Neural progenitor cell (in vitro differentiated cells): ENCODE measurements around the gene TOP2A. TPM values are rescaled to one million over a fixed set of nuclear protein-coding genes. Genes with fewer than 3 reads are reported as not detected.
"Not testable (repeated sequence)": the region's sequence is repeated elsewhere in the genome, so short reads cannot be mapped to it uniquely, and the experiment has no call there.

Experiments used
- DNase-seq: peaks from one replicate; pipeline ENCODE4 v3.0.0-alpha.2; 2016; ENCODE audit warnings: low spot score
- H2AFZ ChIP-seq: fragments of 200-600 bp; sonication (generic); replicated peaks from 2 replicates; pipeline ENCODE4 v1.6.1; 2016; ENCODE audit warnings: antibody characterized with exemption
- H3F3A ChIP-seq: fragments of 200-600 bp; sonication (generic); 2 replicates; pipeline ENCODE4 v1.6.1; 2016; ENCODE audit warnings: antibody characterized with exemption, low read depth
- H3K27ac ChIP-seq: fragments of 200-600 bp; sonication (generic); 2 replicates; pipeline ENCODE4 v1.5.1; 2016; ENCODE audit warnings: mild to moderate bottlenecking
- H3K27me3 ChIP-seq: fragments of 200-600 bp; sonication (generic); 2 replicates; pipeline ENCODE4 v1.6.1; 2016; ENCODE audit warnings: mild to moderate bottlenecking, moderate library complexity
- H3K36me3 ChIP-seq: fragments of 200-600 bp; sonication (generic); 2 replicates; pipeline ENCODE4 v1.5.1; 2016
- H3K4me1 ChIP-seq: fragments of 200-600 bp; sonication (generic); 2 replicates; pipeline ENCODE4 v1.6.1; 2016; ENCODE audit warnings: mixed run types
- H3K4me2 ChIP-seq: fragments of 200-600 bp; sonication (generic); 2 replicates; pipeline ENCODE4 v1.6.1; 2016
- H3K4me3 ChIP-seq: fragments of 200-600 bp; sonication (generic); 2 replicates; pipeline ENCODE4 v1.5.1; 2016
- H3K79me2 ChIP-seq: fragments of 200-600 bp; sonication (generic); 2 replicates; pipeline ENCODE4 v1.6.1; 2016; ENCODE audit warnings: low read depth
- H3K9ac ChIP-seq: fragments of 200-600 bp; sonication (generic); 2 replicates; pipeline ENCODE4 v1.6.1; 2016
- H3K9me3 ChIP-seq: fragments of 200-600 bp; sonication (generic); 2 replicates; pipeline ENCODE4 v1.5.1; 2016; ENCODE audit warnings: low read depth
- H4K20me1 ChIP-seq: fragments of 200-600 bp; sonication (generic); 2 replicates; pipeline ENCODE4 v1.6.1; 2016; ENCODE audit warnings: low read depth
- H3K27ac Mint-ChIP-seq: 3 replicates; pipeline ENCODE4 v1.8.0; 2021; ENCODE audit warnings: mixed read lengths
- H3K27me3 Mint-ChIP-seq: 2 replicates; pipeline ENCODE4 v1.8.0; 2022; ENCODE audit warnings: low read depth, mild to moderate bottlenecking, inconsistent platforms, moderate library complexity, mixed read lengths; ENCODE audit not compliant: insufficient read depth
- H3K36me3 Mint-ChIP-seq: 3 replicates; pipeline ENCODE4 v1.8.0; 2021; ENCODE audit warnings: mixed read lengths
- H3K4me1 Mint-ChIP-seq: 3 replicates; pipeline ENCODE4 v1.8.0; 2021; ENCODE audit warnings: mixed read lengths
- H3K4me3 Mint-ChIP-seq: 3 replicates; pipeline ENCODE4 v1.8.0; 2021; ENCODE audit warnings: mild to moderate bottlenecking, moderate library complexity, mixed read lengths
- H3K9me3 Mint-ChIP-seq: 3 replicates; pipeline ENCODE4 v1.8.0; 2020; ENCODE audit warnings: mixed read lengths
- EZH2 ChIP-seq: fragments of 200-600 bp; sonication (generic); IDR thresholded peaks from 2 replicates; pipeline ENCODE4 v1.6.1; 2017; ENCODE audit warnings: antibody characterized with exemption, mild to moderate bottlenecking, moderate library complexity
- EZH2phosphoT487 ChIP-seq: fragments of 200-600 bp; sonication (generic); IDR thresholded peaks from 2 replicates; pipeline ENCODE4 v1.6.1; 2017; ENCODE audit warnings: antibody characterized with exemption
- total RNA-seq: library from RNA; depleted of rRNA; stranded (reverse); fragments of >200 nt; gene quantifications from 2 replicates; pipeline ENCODE4 v1.2.3, GENCODE V29; 2015; ENCODE audit warnings: low replicate concordance
- TF ChIP-seq, protein P1 (sequence below): fragments of 200-600 bp; sonication (generic); IDR thresholded peaks from 2 replicates; pipeline ENCODE4 v1.5.1; 2017; ENCODE audit warnings: antibody characterized with exemption, mild to moderate bottlenecking

The TOP2A gene
- total RNA-seq, 1 donor from 2014 or later: 968 TPM

DNA sequence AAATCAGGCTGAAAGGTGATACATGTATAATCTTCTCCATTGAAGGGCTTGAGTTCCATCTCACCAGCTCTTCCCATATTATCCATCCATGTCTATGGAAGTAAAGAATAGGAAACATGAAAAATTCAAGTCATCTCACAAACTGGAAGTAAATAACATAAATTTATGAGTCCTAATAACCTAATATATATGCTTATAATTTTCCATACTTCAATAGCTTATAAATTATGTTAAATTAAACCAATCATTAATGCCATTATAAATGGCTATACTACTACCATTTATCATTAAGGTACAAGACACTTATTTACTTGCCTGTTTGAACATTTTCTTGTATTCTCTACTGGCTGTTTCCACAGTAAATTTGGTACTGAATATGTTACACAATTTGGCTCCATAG, 4.8 kb downstream of the TOP2A start:
- H3K4me3 Mint-ChIP-seq: no peak overlapping the region
- TF ChIP-seq EZH2: no peak
- no peak for TF ChIP-seq EZH2phosphoT487
- no peak for DNase-seq
- no peaks in the 10 kb centered on the region for H3K9me3 Mint-ChIP-seq
- Histone ChIP-seq H3K9ac (no peak overlapping the region), H3K4me1 (peaks cover 22% of the 10 kb centered on the region), H3K4me3 (no peak overlapping the region), H2AFZ (no peak overlapping the region), H3F3A (peaks cover 75% of the 10 kb centered on the region), H3K4me2 (no peak overlapping the region), H3K27me3 (no peaks in the 10 kb centered on the region), H3K79me2 (peaks cover 57% of the 10 kb centered on the region), H3K36me3 (peaks cover 55% of the 10 kb centered on the region), H4K20me1 (peaks cover 61% of the 10 kb centered on the region), H3K9me3 (no peaks in the 10 kb centered on the region), H3K27ac (no peak overlapping the region)
- peaks cover 10% of the 10 kb centered on the region for H3K27me3 Mint-ChIP-seq
- no peak overlapping the region for H3K27ac Mint-ChIP-seq
- peaks cover 20% of the 10 kb centered on the region for H3K4me1 Mint-ChIP-seq
- peaks cover 35% of the 10 kb centered on the region for H3K36me3 Mint-ChIP-seq

DNA sequence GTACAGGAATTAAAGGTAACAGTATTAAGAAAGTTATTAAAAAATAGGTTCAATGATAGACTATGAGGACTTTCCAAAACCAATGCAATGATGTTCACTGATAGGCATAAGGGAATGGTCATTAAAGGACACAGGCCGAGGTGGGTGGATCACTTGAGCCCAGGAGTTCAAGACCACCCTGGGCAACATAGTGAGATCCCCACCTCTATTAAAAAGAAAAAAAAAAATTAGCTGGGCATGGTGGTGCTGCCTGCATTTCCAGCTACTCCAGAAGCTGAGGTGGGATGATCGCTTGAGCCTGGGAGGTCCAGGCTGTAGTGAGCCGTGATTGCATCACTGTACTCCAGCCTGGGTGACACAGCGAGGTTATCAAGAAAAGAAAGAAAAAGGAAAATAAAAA, 5.9 kb downstream of the TOP2A start:
- H3K27me3 Mint-ChIP-seq: peaks cover 9% of the 10 kb centered on the region
- DNase-seq: no peak
- H3K4me3 ChIP-seq: no peak overlapping the region
- no peak overlapping the region for H2AFZ ChIP-seq
- H3K27me3 ChIP-seq: no peaks in the 10 kb centered on the region
- no peaks in the 10 kb centered on the region for H3K9me3 ChIP-seq
- H3K36me3 Mint-ChIP-seq: peaks cover 40% of the 10 kb centered on the region
- TF ChIP-seq EZH2phosphoT487: no peak
- TF ChIP-seq, protein P1, sequence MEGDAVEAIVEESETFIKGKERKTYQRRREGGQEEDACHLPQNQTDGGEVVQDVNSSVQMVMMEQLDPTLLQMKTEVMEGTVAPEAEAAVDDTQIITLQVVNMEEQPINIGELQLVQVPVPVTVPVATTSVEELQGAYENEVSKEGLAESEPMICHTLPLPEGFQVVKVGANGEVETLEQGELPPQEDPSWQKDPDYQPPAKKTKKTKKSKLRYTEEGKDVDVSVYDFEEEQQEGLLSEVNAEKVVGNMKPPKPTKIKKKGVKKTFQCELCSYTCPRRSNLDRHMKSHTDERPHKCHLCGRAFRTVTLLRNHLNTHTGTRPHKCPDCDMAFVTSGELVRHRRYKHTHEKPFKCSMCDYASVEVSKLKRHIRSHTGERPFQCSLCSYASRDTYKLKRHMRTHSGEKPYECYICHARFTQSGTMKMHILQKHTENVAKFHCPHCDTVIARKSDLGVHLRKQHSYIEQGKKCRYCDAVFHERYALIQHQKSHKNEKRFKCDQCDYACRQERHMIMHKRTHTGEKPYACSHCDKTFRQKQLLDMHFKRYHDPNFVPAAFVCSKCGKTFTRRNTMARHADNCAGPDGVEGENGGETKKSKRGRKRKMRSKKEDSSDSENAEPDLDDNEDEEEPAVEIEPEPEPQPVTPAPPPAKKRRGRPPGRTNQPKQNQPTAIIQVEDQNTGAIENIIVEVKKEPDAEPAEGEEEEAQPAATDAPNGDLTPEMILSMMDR: no peak
- no peak for TF ChIP-seq EZH2
- H3K79me2 ChIP-seq: peaks cover 48% of the 10 kb centered on the region
- H3K4me3 Mint-ChIP-seq: no peak overlapping the region
- H3F3A ChIP-seq: peaks cover 79% of the 10 kb centered on the region
- H3K27ac ChIP-seq: peak overlapping the region; percentile 42
- H3K27ac Mint-ChIP-seq: no peak overlapping the region
- H3K36me3 ChIP-seq: peaks cover 66% of the 10 kb centered on the region
- H3K4me1 Mint-ChIP-seq: peaks cover 16% of the 10 kb centered on the region
- H3K9ac ChIP-seq: no peak overlapping the region
- H3K9me3 Mint-ChIP-seq: no peaks in the 10 kb centered on the region
- H4K20me1 ChIP-seq: peaks cover 68% of the 10 kb centered on the region
- H3K4me1 ChIP-seq: peaks cover 22% of the 10 kb centered on the region
- H3K4me2 ChIP-seq: no peak overlapping the region

DNA sequence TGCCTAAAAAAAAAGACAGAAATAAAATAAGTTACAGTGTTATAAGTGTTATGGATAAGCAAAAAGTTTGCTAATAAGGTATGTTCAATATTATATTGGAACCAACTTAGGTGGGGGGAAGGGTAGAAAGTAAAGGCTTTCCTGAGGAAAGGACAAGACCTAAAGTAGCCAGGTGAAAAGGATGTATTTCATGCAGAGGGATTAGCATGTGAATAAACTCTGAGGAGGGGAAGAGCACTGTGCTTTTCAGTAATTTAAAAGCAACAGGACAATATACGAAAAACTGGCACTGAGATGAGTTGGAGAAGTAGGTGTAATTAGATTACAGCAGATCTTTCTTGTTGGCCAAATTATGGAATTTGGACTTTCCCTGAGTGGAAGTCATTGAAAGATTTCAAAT, 7.6 kb downstream of the TOP2A start:
- H2AFZ ChIP-seq: no peak overlapping the region
- no peak overlapping the region for H3K4me3 Mint-ChIP-seq
- no peak overlapping the region for H3K4me3 ChIP-seq
- H3K9ac ChIP-seq: no peak overlapping the region
- peaks cover 51% of the 10 kb centered on the region for H4K20me1 ChIP-seq
- H3K4me1 Mint-ChIP-seq: no peaks in the 10 kb centered on the region
- TF ChIP-seq EZH2 (no peak), EZH2phosphoT487 (no peak)
- TF ChIP-seq, protein P1: no peak
- no peaks in the 10 kb centered on the region for H3K27me3 ChIP-seq
- no peak overlapping the region for H3K27ac Mint-ChIP-seq
- peaks cover 37% of the 10 kb centered on the region for H3K36me3 Mint-ChIP-seq
- H3K9me3 ChIP-seq: no peaks in the 10 kb centered on the region
- H3K27ac ChIP-seq: no peak overlapping the region
- no peak for DNase-seq
- peaks cover 9% of the 10 kb centered on the region for H3K4me1 ChIP-seq
- H3K27me3 Mint-ChIP-seq: peaks cover 9% of the 10 kb centered on the region
- no peaks in the 10 kb centered on the region for H3K9me3 Mint-ChIP-seq
- H3K4me2 ChIP-seq: no peak overlapping the region
- H3K79me2 ChIP-seq: peaks cover 30% of the 10 kb centered on the region
- H3F3A ChIP-seq: peaks cover 80% of the 10 kb centered on the region
- peaks cover 66% of the 10 kb centered on the region for H3K36me3 ChIP-seq

DNA sequence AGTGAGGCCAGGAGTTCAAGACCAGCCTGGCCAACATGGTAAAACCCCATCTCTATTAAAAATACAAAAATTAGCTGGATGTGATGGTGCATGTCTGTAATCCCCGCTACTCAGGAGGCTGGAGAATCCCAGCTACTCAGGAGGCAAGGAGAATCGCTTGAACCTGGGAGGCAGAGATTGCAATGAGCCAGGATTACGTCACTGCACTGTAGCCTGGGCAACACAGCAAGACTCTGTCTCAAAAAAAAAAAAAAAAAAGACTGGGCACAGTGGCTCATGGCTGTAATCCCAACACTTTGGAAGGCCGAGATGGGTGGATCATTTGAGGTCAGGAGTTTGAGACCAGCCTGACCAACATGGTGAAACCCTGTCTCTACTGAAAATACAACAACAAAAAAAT, 8.2 kb downstream of the TOP2A start:
- H3K79me2 ChIP-seq: peaks cover 25% of the 10 kb centered on the region

More for the DNA sequence above, 8.2 kb downstream of the TOP2A start:
- H3K27me3 ChIP-seq, DNase-seq, H3K4me2 ChIP-seq, H3K4me3 Mint-ChIP-seq, H3K4me3 ChIP-seq, H3K27ac Mint-ChIP-seq, H3K27me3 Mint-ChIP-seq, H3K4me1 Mint-ChIP-seq, H3K9me3 Mint-ChIP-seq, H3K9me3 ChIP-seq, H3K27ac ChIP-seq, H3K4me1 ChIP-seq, H3K9ac ChIP-seq, H2AFZ ChIP-seq: not testable (repeated sequence)
- Histone ChIP-seq H4K20me1 (peaks cover 47% of the 10 kb centered on the region), H3K36me3 (peaks cover 68% of the 10 kb centered on the region), H3F3A (peaks cover 82% of the 10 kb centered on the region)
- peaks cover 37% of the 10 kb centered on the region for H3K36me3 Mint-ChIP-seq
